Progenitor cell of endocrine pancreas (in vitro differentiated cells): ENCODE measurements around the gene CSF1R. TPM values are rescaled to one million over a fixed set of nuclear protein-coding genes. Genes with fewer than 3 reads are reported as not detected.

Source experiments
- DNase-seq: peaks from one replicate; pipeline ENCODE4 v3.0.0; 2021; ENCODE audit warnings: low spot score; ENCODE audit not compliant: unreplicated experiment
- H3K27ac Mint-ChIP-seq: 2 replicates; pipeline ENCODE4 v1.8.0; 2021; ENCODE audit warnings: mild to moderate bottlenecking, moderate library complexity, mixed read lengths
- H3K27me3 Mint-ChIP-seq: 2 replicates; pipeline ENCODE4 v1.8.0; 2021; ENCODE audit warnings: mixed read lengths
- H3K36me3 Mint-ChIP-seq: 2 replicates; pipeline ENCODE4 v1.8.0; 2022; ENCODE audit warnings: mixed read lengths; ENCODE audit not compliant: insufficient read depth
- H3K4me1 Mint-ChIP-seq: 2 replicates; pipeline ENCODE4 v1.8.0; 2021; ENCODE audit warnings: low read depth, mixed read lengths
- H3K4me3 Mint-ChIP-seq: 2 replicates; pipeline ENCODE4 v1.8.0; 2021; ENCODE audit warnings: low read depth, mild to moderate bottlenecking, moderate library complexity, mixed read lengths
- H3K9me3 Mint-ChIP-seq: 2 replicates; pipeline ENCODE4 v1.8.0; 2021; ENCODE audit warnings: low read depth, mixed read lengths
- total RNA-seq: library from RNA; stranded (reverse); gene quantifications from 2 replicates; pipeline ENCODE4 v1.2.1, GENCODE V29; 2021
- TF ChIP-seq, protein P1 (sequence below): fragments of 200-600 bp; sonication (generic); IDR thresholded peaks from one replicate; pipeline ENCODE4 v1.5.0; 2021; ENCODE audit warnings: antibody characterized with exemption, mild to moderate bottlenecking; ENCODE audit not compliant: unreplicated experiment

Gene CSF1R
- total RNA-seq, 1 donor from 2014 or later = not detected

DNA sequence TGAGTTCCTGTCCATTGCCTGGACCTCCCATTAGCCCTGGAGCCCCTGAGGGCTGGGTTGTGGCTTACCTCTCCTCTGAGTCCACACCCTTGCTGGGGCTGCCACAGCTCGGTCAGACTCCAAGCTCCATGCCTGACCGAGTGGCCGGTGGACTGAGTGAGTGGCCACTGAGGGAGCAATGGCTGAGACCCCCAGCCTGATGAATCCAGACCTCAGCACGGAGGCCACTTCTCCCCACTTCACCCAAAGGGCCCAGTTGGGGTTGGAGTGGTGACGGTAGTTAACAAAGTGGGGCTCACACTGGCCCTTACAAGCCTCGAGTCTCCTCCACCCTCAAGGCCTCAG is 40.5 kb upstream of the CSF1R start:
- TF ChIP-seq, protein P1, sequence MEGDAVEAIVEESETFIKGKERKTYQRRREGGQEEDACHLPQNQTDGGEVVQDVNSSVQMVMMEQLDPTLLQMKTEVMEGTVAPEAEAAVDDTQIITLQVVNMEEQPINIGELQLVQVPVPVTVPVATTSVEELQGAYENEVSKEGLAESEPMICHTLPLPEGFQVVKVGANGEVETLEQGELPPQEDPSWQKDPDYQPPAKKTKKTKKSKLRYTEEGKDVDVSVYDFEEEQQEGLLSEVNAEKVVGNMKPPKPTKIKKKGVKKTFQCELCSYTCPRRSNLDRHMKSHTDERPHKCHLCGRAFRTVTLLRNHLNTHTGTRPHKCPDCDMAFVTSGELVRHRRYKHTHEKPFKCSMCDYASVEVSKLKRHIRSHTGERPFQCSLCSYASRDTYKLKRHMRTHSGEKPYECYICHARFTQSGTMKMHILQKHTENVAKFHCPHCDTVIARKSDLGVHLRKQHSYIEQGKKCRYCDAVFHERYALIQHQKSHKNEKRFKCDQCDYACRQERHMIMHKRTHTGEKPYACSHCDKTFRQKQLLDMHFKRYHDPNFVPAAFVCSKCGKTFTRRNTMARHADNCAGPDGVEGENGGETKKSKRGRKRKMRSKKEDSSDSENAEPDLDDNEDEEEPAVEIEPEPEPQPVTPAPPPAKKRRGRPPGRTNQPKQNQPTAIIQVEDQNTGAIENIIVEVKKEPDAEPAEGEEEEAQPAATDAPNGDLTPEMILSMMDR = no peak
- no peak for DNase-seq
- Mint-ChIP-seq H3K9me3 (no peaks in the 10 kb centered on the region), H3K36me3 (no peaks in the 10 kb centered on the region), H3K27me3 (peaks cover 45% of the 10 kb centered on the region), H3K27ac (no peak overlapping the region), H3K4me3 (no peak overlapping the region), H3K4me1 (peaks cover 3% of the 10 kb centered on the region)

DNA sequence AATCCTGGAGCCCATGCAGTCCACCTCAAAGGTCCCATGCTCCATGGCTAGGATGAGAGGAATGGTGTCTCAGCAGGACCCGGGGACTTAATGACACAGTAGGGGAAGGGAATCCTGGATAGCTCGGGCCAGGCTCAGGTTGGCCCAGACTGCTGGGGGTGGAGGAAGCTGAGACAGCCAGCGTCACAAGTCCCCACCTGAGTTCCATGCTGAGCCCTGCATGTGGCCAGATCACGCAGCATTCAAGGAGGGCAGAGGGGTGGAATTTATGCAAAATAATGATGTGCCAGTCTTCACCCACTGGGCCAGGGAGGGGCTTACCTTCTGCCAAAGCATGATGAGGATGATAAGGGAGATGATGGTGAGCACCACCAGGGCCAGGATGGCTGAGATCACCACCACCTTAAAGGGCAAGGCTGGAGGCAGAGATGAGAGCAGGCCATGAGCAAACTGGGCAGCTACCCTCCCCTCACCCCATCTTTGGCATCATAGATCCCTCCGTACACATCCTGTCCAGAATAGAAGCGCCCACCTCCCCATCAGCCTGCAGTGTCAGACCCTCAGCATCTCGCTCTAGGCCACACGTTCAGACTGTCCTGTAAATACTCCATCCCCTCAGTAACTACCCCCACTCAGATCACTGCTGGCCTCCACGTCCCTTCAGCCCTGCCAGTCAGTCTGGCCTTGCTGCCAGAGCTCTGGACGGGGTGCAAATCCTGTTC is 40.0 kb upstream of the CSF1R start:
- Mint-ChIP-seq H3K4me1 (peaks cover 3% of the 10 kb centered on the region), H3K27ac (no peak overlapping the region), H3K27me3 (peaks cover 48% of the 10 kb centered on the region), H3K9me3 (no peaks in the 10 kb centered on the region), H3K4me3 (no peak overlapping the region), H3K36me3 (no peaks in the 10 kb centered on the region)
- DNase-seq = no peak
- TF ChIP-seq, protein P1 = no peak

DNA sequence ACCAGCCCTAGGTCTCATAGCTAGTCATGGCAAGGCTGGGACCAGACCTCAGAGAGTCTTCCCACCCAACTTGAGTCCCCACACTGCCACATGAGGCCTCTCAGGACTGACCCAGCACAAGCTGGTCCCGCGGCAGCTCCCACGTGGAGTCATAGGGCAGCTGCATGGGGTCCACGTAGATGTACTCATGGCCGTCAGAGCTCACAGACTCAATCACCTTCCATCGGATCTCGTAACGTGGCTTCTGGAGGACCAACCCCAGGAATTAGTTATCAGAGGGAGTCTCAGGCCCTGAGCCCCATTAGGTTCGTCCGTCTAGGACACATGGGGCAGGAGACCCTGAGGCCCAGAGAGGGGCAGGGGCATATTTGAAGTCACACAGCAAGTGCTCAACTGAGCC is 39.0 kb upstream of the CSF1R start:
- peaks cover 45% of the 10 kb centered on the region for H3K27me3 Mint-ChIP-seq
- TF ChIP-seq, protein P1 = no peak
- no peaks in the 10 kb centered on the region for H3K36me3 Mint-ChIP-seq
- H3K4me1 Mint-ChIP-seq = peaks cover 3% of the 10 kb centered on the region
- H3K4me3 Mint-ChIP-seq = no peak overlapping the region
- H3K27ac Mint-ChIP-seq = no peak overlapping the region
- no peak for DNase-seq
- no peaks in the 10 kb centered on the region for H3K9me3 Mint-ChIP-seq

DNA sequence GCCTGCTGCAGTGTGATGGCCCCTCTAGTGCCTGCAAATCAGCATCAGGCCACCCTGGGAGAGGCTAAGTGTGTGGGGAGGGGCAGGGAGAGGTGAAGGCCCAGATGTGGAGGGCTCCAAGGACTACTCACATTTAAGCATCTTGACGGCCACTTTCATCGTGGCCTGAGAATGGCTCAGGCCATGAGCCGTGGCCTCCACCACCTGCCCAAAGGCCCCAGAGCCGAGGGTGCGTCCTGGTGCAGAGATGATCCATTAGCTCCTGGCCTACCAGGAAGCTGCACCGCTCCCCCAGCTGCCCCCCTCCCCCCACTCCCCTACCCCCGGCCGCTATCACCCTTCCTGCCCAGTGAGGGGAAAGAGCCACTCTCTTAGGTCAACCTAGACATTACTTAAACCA is 38.2 kb upstream of the CSF1R start:
- no peaks in the 10 kb centered on the region for H3K9me3 Mint-ChIP-seq

DNA sequence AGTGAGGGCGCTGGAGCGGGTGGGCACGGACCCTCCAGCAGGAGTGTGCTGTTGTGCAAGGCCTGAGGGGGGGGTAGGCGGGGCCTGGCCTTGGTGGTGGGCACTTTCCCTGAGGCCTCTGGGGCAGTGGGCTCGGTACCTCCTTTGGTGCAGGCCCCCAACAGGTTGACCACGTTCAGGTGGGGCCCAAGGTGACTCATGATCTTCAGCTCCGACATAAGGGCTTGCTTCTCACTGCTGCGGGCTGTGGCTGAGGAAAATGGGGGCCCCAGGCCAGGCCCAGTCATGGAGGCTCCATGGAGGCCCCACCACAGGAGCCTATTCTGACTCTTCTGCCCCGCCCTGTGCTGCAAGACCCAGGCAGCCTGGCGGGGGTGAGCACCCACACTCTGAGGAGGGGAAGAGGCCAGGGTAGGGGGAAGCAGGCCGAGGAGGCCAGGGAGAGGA is 37.8 kb upstream of the CSF1R start:
- Mint-ChIP-seq H3K9me3 (no peaks in the 10 kb centered on the region), H3K36me3 (no peaks in the 10 kb centered on the region), H3K27ac (no peak overlapping the region), H3K4me3 (no peak overlapping the region), H3K4me1 (peaks cover 3% of the 10 kb centered on the region), H3K27me3 (peaks cover 48% of the 10 kb centered on the region)
- DNase-seq = no peak
- TF ChIP-seq, protein P1 = no peak

More for the DNA sequence above, 38.2 kb upstream of the CSF1R start:
- no peak overlapping the region for H3K27ac Mint-ChIP-seq
- H3K4me1 Mint-ChIP-seq = peaks cover 3% of the 10 kb centered on the region
- DNase-seq = no peak
- no peak overlapping the region for H3K4me3 Mint-ChIP-seq
- TF ChIP-seq, protein P1 = no peak
- H3K27me3 Mint-ChIP-seq = peaks cover 44% of the 10 kb centered on the region
- H3K36me3 Mint-ChIP-seq = no peaks in the 10 kb centered on the region
